NCI-H748 treated with DMSO at 0.1 percent for 48 hours (cell line): Measurements from ENCODE around the gene PHTF2.

Experiments
- DNase-seq: peaks from one replicate; lab custom pipeline; 2025; lab: John Stamatoyannopoulos, UW

PHTF2 gene

DNA sequence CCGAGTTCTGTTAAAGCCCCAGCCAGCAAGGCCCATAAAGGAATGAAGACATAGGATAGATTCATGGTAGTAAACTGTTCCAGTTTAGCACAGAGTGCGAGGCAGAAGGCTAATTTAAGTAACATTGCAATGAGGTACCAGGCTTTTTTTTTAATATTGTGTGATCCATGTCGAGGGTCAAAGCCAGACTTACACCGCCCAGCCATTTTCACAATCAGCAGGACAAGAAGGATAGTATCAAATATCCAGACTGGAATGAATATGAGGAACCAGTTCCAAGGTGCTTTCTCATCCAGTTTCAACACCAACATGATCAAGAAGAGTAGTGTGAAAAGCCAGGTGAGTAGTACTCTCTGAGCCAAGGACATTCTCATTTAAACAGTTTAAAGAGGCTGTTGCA, 4.6 kb upstream of the PHTF2 start:
- no peak for DNase-seq

DNA sequence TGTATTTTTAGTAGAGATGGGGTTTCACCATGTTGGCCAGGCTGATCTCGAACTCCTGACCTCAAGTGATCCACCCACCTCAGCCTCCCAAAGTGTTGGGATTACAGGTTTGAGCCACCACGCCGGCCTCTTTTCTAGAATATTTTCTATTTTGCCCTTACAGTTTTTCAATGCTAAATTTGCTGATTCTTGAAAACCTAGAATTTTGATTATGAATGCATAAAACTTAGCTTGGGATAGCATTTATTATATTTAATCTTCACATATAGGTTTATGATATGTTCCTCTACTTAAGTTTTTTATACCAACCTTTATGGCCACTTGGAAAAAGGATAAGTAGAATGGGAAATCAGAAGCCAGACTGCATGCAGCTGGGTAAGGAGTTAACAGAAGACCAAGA, 2.5 kb upstream of the PHTF2 start:
- DNase-seq, result no peak

DNA sequence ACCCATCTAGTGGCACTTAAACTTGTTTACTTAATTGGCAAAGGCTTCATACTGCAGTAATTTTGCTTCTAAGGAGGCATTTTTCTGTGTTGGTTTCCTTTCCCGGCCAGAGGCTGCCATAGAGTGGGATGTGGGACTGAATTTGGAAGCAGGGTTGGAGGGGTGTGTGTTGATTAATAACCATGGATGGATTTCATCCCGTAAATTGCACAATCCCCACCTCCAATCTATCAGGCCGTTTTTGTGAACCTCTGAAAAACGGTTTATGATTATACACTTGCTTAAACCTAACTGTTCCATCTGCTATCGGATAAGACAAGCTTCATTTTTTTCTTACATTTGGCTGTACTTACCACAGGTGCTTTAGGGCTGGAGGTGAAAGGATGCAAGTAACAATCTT, 1.6 kb upstream of the PHTF2 start:
- DNase-seq, result no peak

DNA sequence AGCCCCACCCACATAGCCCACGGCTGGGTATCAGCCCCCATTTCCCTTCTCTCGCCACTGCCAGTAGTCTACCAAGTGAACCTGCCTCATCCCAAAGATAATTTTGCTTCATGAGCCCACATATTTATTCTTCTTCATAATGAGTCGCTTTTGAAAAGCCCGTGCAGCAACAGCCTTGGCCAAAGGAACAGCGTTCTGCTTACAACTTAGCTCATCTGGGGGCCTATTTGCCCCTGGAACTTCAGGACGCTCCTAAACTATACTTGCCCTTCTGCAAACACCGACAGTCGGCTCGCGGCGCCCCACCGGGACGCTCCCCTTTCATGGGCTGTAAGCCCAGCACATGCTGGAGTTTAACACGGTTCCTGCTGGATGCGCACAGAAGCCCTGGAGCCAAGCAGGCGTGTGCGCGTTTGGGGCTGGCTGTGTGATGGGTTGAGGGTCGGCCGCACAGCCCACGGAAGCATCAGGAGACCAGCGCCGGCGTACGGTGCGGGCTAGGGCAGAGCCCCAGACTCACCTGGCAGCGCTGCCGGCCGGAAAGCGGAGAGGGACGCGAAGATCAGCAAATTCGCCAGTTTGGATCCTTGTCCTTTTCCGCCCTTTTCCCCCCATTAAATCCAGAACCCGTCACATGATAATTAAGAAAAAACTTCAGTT, 709 bp upstream of the PHTF2 start:
- DNase-seq, result no peak

DNA sequence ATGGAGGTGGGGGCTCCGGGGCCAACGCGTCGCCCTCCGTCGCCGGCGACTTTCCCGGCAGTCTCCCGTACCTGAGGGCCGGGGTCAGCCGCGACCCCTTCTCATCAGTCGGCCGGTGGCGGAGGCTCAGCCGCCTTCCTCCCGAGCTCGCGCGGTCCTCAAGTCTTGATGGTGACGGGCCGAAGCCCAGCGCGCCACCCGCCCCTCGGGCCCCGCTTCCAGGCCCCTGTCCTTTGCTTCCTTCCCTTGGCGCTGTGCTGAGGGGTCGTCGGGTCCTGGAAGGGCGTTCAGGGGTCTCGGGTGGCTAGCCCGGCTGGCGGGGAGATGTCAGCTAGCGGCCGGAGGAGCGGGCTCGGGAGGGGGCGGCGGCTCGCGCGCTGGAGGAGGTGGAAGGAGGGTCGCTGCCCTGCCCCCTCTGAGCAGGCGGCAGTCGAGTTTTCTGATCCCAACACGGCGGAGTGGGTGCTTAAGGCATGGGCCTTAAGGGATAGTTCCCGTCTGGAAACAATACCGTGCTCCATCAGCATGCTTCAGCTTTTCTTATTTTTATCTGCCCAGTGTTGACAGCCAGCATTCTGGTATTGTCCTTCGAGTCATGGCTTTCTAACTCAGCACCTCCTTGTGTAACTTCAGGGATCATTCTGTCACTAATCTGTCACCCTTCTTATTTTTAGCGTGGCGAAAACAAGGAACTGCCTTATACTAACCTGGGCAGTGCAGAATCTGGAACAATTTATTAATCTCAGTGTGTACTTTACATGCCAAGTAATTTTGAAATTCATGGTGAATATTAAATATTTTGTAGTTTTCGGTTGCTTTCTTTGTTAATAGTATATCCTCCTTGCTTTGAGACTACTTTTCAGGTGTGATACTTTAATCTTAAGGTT, 748 bp downstream of the PHTF2 start:
- DNase-seq, result no peak

DNA sequence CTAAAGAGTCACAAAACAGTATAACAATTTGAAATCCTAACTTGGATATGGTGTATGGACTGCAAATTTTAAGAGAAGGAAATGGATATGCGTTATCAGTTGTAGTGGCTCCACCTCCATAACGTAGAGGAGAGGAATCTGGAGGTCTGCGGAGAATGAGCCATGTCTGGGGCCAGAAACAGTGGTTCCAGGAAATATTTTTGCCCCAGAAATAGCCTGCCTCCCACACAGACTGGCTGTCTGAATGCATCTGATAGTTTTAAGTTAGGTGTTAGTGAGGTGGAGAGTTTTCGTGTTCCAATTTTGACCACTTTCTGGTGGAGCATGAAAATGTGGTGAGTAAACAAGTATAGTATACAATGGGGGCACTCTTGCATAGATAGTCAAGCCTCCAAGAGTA, 1.6 kb downstream of the PHTF2 start:
- no peak for DNase-seq

DNA sequence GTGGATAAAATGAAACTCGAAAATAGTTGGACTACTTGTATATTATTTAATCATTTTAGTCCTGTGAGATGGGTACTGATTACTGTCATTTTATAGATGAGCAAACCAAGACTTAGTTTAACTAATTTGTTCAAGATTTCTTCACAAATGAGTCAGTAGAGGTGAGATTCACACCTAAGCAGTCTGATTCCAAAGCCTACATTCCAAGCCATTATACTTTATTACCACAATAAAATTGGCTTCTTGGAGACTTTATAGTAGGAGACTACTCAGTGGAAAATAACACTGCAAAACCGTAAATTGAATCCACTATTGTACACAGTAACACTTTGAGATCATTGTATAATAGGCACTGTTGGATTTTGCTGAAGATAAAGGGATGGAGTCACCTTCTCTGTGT, 2.2 kb downstream of the PHTF2 start:
- no peak for DNase-seq

DNA sequence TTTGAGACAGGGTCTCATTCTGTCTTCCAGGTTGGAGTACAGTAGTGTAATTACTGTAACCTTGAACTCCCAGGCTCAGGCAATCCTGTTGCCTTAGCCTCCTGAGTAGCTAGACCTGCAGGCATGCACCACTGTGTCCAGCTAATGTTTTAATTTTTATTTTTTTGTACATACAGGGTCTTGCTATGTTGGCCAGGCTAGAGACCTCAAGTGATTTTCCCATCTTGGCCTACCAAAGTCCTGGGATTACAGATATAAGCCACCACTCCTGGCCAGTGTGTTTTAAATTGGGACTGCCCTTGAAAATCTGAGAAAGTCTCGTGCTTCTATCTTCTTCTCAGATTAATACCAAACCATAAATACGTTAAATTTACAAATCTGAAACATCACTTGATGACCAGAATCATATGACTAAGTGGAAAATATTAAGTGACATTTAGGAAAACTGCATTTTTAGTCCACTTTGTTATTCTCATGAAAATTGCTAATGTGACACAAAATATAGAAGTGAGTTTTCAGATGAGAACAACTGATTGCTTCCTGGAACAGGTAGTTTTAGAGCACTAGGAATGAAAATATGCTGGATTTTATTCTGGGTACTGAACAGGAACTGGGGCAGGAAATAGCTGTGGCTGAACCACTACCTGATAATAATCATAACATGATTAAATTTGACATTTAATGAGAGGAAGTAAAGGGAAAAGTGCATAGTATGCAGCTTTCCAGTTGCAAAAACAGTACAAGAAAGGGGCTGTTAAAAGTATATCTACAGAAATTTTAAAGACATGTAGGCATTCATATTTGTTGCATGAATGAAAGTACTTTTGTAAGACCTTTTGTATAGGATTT, 4.2 kb downstream of the PHTF2 start:
- no peak for DNase-seq

DNA sequence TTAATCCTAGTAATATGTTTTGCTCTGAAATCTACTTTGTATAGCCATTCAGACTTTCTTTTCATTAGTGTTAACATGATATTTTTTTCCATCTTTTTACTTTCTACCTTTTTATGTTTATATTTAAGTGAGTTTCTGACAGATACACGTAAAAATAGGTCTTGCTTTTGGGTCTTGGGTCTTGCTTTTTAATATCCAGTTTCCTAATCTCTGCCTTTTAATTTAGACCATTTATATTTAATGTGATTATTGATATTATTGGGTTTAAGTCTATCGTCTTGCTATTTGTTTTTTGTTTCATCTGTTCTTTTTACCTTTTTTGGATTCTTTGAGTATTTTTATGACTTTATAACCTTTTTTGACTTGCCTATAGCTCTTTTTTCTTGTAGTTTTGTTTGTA, 7.9 kb downstream of the PHTF2 start:
- DNase-seq, result no peak

DNA sequence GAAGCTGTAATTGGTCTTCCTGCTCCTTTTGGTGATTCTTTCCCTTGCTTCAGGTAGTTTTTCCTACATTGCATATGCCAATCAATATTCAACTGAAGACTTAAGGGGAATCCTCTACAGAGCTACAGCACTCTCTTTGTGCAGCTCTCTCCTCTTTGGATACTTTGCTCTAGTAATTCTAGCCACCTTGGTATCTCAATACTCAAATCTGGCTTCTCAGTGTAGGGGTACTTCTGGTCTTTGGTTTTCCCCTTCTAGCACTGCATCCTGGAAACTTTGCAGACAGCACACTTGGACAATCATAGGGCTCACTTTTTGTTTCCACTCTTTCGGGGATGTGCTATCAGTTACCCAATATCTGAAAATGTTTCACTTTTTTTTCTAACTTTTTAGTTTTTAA, 9.9 kb downstream of the PHTF2 start:
- DNase-seq, result no peak

DNA sequence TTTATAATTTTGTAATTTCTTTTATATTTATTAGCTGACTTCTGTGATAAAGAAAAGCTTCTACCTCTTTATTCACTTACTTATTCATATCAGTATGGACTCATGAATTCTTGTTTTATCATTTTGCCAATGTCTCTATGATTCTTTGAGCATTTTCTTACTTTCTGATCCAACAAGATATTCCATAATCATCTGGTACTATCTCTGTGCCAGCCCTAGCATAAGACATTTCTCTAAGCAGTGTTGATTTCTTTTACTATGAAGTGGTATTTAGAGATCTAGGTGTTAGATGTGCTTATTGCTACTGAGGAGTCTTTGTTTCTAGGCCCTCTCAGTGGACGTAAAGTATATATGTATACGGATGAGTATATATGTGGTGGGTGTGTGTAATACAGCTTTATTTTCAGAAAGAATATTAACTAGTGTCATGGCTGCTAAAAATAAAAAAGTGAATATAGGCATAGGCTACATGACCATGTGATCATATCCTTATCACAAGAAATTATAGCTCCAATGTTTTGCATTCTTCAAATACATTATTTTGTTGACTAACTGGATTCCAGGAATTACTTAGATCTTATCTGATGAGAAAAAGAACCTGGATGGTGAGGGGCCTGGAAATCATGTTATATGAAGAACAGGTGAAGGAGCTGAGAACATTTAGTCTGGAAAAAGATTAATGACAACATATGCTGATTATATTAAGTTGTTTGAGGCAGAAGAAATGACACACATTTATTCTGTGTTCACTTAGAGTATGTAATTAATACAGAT, 13.1 kb downstream of the PHTF2 start:
- DNase-seq, result no peak

DNA sequence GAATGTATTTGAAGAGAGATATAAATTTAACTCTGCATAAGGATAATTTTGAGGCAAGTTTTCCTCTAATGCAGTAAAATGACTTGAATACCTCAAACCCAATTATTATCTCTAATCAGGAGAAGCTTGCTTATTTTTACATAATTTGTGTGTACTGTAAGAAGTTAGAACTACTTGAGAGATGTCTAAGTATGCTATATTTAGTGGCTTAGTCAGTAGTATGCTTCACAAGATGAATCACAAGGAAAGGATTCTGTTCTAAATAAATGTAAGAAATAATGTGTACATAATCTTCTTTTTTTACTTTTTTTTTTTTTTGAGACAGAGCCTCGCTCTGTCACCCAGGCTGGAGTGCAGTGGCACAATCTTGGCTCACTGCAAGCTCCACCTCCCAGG, 13.7 kb downstream of the PHTF2 start:
- DNase-seq, result no peak

DNA sequence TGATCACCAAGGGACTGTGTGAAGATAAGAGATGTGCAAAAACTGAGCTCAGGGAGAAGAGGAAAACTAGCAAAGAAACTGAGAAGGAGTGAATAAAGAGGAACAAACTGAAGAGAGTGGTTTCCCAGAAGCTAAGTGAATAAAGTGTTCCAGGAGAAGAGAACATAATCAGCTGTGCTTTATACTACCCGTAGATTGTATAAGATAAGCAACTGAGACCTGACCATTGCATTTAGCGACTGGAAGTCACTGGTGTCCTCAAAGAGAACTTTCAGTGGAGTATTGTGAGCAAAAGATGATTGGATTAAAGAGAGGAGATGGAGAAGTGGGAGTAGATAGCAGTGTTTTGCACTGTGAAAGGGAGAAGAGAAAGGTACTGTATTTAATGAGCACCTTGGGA, 14.6 kb downstream of the PHTF2 start:
- no peak for DNase-seq

DNA sequence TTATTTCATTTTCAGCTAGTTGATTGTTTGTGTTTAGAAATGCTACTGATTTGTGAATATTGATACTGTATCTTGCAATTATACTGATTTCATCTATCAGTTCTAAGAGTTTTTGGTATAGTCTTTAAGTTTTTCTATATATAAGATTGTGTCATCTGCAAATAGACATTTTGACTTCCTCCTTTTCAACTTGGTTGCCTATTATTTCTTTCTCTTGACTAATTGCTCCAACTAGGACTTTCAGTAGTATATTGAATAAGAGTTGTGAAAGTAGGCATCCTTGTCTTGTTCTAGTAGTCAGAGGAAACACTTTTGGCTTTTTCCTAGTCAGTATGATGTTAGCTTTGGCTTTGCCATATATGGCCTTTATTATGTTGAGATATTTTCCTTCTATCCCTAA, 20.4 kb downstream of the PHTF2 start:
- DNase-seq, result no peak

DNA sequence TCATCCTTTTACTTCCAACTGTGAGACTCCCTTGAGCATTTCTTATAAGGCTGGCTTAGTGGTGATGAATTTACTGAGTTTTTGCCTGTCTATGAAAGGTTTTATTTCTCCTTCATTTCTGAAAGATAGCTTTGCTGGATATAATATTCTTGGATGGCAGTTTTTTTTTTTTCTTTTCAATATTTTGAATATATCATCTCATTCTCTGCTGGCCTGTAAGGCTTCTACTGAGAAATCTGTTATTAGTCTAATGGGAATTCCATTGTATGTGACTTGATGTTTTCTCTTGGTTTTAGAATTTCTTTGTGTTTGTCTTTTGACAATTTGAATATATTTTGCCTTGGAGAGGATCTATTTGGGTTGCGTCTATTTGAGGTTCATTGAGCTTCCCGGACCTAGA, 22.4 kb downstream of the PHTF2 start:
- DNase-seq, result no peak

DNA sequence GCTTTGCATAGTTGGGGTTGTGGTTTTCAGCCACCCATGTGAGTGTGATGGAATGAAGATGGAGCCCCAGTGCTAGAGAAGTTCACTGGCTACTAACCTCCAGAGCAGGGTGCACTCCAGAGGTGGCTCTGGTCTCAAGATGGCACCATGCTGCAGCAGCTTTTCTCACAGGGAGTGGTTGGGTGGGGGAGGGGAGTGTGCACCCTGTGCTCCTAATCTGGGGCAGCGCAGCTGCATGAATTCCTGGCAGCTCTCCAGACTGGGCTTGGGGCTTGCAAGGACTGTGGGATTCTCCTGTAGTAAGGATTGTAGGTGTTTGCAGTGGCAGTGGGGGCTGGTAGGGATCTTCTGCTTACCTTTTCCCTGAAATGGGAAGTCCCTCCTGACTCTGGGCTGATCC, 23.7 kb downstream of the PHTF2 start:
- no peak for DNase-seq

DNA sequence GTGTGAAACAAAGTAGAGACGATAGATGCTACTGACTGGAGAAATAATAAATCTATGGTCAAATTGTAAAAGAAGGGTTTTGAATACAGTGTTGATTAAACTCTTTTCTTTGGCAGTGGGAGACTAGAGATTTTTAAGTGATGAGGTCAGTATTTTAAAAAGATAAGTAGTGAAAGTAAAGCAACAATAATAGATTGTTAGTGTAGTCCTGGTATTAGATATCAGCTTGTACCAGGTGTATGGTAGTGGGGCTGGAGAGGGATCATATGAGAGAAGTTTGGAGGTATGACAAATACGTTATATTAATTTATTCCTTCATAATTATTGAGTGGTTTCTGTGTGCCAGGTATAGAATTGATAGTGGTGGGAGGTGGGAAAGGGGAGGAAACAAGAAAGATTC, 25.2 kb downstream of the PHTF2 start:
- DNase-seq, result no peak

DNA sequence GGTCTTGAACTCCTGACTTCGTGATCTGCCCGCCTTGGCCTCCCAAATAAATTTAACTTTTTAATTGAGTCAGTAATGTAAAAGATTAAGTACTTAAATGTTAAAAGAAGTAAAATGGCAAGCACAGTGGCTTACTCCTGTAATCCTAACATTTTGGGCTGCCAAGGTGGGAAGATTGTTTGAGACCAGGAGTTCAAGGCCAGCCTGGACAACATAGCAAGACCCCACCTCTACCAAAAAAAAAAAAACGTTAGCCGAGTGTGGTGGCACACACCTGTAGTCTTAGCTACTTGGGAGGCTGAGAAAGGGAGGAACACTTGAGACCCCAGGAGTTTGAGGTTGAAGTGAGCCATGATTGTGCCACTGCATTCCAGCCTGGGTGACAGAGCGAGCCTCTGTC, 26.1 kb downstream of the PHTF2 start:
- no peak for DNase-seq

DNA sequence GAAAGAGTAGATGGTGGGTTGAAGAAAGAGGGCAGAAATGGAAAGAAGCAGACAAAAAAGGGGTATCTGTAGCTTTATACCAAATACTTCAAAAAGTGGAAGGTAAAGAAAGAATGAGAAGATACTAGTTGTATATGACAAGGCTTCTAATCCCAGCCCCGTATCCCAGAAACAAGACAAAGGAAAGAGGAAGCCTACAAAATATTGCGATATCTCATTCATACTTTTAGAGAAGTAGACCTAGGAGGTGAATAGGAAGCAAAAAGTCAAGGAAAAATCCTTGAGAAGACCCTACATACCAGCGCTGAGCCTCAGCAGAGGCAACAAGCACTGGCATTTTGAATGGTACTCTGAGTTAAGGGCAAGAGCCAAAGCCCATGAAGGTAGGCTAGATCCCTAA, 26.6 kb downstream of the PHTF2 start:
- no peak for DNase-seq

DNA sequence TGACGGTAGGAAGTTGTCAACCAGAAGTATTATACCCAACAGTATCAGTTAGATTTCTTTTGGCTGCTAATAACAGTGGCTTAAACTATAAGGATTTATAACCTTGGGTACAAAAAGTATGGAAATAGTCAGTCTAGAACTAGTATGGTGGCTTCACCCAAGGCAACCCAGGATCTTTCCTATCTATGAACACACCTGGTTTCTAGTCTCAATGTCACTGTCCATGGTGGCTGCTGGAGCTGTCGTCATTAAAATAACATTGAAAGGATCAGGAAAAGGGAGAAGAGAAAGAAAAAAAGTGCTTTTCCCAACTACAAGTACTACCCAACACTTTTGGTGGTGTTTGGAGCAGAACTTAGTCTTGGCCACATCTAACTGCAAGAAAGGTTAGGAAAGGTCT, 27.7 kb downstream of the PHTF2 start:
- DNase-seq, result no peak

DNA sequence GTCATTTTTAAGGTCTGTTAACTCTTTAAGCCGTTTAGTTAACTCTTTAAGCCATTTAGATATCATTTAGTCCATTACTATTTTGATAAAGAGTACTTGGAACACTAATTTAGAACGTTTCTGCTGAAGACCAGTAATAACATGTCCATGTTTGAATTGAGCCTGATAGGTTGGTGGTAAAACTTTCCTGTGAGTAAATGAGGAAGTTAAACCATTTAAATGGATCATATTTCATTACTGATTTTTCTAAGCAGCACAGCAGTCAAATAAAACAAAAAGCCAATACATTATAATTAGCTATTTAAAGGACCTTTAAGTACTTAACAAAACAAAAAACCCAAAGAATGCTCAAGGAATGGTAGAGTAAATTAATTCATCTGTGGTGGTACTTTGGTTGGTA, 29.4 kb downstream of the PHTF2 start:
- DNase-seq, result no peak
